Gastrocnemius medialis (tissue), 4 donors: ENCODE results near the gene NFIA.

Experiments used
- CTCF ChIP-seq, 5 experiments: fragments of 450-650 bp in 3 of 5; fragments of 200-600 bp in 2 of 5; sonication (generic) in 2 of 5; IDR thresholded peaks in 4 of 5; conservative IDR thresholded peaks in 1 of 5; 1 replicate in 4 of 5; 2 replicates in 1 of 5; pipeline ENCODE4 v1.5.1; 2016 to 2019; ENCODE audit warnings: antibody characterized with exemption in 5 of 5, mild to moderate bottlenecking in 3 of 5, moderate library complexity in 3 of 5
- POLR2A ChIP-seq, 2 donors: fragments of 450-650 bp; IDR thresholded peaks; one replicate each; pipeline ENCODE4 v1.6.1; 2017; ENCODE audit warnings: antibody characterized with exemption in 2 of 2, mild to moderate bottlenecking in 2 of 2, moderate library complexity in 2 of 2

GRCh38 chr1:61053226-61053711 lies 29.1 kb upstream of the NFIA start:
- TF ChIP-seq POLR2A (IDR thresholded peaks at IDR 0.05) (no peak), CTCF (IDR thresholded peaks at IDR 0.05 in 4 of 5, conservative IDR thresholded peaks at IDR 0.05 in 1 of 5) (no peak)
